PC-3 (cell line): ENCODE measurements around the gene SLF2.

Experiments used
- CTCF ChIP-seq: fragments of 300-600 bp; sonication (generic); conservative IDR thresholded peaks from 2 replicates; pipeline ENCODE4 v1.5.1; 2017; ENCODE audit warnings: antibody characterized with exemption, low read depth, mild to moderate bottlenecking, low read length
- EZH2 ChIP-seq: fragments of 300-600 bp; sonication (generic); IDR thresholded peaks from one replicate; pipeline ENCODE4 v1.6.1; 2017; ENCODE audit warnings: antibody characterized with exemption, mild to moderate bottlenecking, low read length; ENCODE audit not compliant: unreplicated experiment
- EZH2phosphoT487 ChIP-seq: fragments of 300-600 bp; sonication (generic); IDR thresholded peaks from 2 replicates; pipeline ENCODE4 v1.6.1; 2018; ENCODE audit warnings: mild to moderate bottlenecking, antibody characterized with exemption, low read length, borderline replicate concordance

GRCh38 chr10:100934084-100934659, 21.4 kb downstream of the SLF2 start:
- no peak for TF ChIP-seq EZH2phosphoT487
- peak; percentile 65 for TF ChIP-seq CTCF
- TF ChIP-seq EZH2 = no peak
